ENCODE data around the gene MRPS18C.

Gene MRPS18C

DNA sequence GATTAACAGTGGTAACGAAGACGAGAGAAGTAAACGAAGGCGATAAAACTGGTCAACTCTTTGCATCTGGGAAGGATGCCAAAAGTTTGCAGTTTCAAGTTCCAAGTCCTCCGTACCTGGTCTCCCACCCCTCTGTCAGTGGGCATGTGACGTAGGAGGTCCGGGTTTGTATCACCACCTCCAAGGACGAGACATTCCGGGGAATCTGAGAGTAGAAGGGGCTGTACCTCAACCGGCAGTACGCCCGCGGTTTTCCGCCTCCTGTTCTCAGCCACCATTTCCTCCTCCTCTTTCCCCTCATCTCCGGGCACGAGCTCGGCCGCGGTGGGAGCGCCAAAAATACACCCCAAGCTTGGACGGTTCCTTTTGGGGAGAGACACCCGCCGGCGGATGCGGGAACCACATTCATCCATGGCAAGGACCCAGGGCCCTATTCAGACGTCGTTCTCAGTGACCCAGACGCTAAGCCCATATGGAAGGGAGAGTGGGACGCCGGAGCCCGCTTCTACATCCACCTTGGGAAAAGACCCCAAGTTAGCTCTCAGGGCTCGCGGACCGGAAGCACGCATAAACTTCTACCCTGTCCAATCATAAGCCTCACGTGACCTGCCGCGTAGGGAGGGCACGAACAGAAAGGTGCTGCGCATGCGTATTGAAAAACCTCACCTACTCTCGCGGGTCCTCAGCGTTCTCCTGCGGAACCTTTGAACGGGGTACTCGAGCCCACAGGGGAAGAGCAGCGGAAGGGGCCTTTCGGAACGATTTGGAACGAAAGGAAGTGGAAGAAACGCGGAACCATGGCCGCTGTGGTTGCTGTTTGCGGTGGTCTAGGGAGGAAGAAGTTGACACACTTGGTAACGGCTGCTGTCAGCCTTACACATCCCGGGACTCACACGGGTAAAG, at the start of gene MRPS18C, which contains the start of gene HELQ:
MRPS18C (plus strand) TSS at position 778 of the 903 bp plus-strand sequence; CDS start at position 798, 20 bp downstream.
HELQ (minus strand) TSS at position 543 of the 903 bp plus-strand sequence; CDS start at position 413, 130 bp downstream.
- peak; percentile 93 for DNase-seq

- DNase-seq, result no peak
Measured at GRCh38 chr4:83408908-83409307, 47.0 kb upstream of the MRPS18C start.

- no peak for DNase-seq
Measured at GRCh38 chr4:83413676-83414075, 42.2 kb upstream of the MRPS18C start.

DNA sequence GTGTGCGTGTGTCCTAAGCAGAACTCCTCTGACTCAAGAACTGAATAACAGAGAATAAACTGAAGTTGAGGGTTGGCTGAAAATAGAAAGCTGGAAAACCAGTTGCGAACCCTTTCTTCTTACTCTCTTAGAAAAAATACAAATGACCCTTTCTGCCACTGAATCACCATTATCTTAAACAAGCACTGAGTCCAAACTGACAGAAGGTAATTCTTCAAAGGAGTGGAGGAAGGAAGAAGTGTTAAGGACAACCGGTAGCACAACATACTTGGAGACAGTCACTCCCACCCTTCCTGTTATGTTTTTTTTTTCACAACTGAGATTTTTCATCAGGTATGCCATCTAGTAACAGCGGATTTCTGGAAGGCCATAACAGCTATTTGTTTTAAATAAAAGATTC, 38.3 kb upstream of the MRPS18C start:
- no peak for DNase-seq

DNA sequence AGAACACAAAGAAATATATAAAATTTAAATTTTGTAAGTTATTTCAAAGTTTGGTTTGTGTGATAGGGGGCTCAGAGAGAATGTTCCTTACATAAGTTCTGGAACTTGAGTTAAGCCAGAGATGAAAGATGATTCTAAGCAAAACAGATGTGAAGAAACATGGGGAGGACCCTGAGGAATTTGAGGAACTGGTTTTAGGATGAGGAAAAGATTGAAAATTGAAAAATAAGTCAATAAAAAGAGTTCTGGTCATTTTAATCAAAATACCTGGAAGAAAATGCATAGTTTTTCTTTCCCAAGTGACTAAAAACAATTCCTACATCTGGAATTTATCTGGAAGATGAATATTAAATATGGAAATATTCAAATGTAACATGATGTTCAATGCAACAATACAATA, 37.6 kb upstream of the MRPS18C start:
- no peak for DNase-seq

DNA sequence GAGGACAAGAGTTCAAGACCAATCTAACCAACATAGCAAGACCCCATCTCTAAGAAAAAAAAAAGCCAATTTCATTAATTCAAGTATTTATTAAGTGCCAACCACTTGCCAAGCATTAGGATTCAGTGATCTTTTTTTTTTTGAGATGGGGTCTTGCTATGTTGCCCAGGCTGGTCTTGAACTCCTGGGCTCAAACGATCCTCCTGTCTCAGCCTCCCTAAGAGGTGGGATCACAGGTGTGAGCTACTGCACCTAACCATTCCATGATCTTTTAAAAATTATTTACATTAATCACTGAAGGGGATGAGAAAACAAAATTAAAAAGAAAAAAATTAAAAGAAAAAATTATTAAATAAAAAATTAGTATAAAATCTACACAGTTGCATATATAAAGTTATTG, 24.7 kb upstream of the MRPS18C start:
- no peak for DNase-seq

DNA sequence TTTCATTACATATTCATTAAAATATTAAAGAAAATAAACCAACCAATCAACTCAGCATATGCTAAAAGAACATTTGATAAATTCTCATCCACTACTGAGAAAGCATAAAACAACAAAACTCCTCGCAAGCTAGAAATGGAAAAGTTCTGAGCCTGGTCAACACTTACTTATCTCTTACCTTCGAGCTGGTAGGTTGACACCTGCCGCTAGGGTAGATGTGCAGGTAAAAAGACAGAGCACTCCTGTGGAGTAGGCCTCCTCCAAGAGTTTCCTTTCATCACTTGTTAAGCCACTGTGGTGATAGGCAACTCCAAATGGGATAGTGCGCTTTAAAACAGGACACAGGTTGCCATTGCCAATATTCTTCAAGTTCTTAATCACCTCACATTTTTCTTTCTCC, 19.2 kb upstream of the MRPS18C start:
- no peak for DNase-seq

DNA sequence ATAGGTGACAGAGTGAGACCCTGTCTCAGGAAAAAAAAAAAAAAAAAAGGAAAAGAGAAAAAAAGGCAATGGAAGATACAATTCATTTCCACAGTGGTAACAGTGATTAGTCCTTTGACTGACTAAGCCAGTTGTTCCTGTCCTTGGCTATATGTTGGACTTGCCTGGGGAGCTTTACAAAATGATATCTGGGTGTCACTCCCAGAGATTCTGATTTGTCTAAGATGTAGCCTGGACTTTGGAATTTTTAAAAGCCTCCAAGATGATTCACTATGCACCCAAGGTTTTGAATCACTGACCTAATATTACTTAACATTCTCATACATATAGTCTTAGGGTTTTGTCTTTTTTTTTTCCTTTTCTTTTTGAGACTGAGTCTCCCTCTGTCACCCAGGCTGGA, 17.1 kb upstream of the MRPS18C start:
- DNase-seq, result no peak

- DNase-seq, result no peak
Measured at GRCh38 chr4:83440148-83440814, 15.6 kb upstream of the MRPS18C start.

DNA sequence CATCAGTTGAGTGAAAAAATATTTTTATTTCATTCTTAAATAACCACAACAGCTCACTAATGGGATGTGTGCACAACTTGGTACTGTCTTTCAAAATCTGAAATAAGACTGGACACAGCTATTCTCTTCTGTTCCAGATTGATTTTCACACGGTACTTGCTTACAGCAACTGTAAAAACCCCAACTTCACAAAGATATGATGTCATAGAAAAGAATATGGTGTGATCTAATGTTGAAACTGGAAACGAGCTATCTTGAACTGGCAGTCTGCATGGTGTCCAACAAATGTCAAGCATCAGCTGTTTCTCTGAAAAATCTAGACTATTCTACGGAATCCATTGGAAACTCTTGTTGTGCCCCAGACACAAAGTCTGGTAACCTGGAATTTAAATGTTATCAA, 15.0 kb upstream of the MRPS18C start:
- no peak for DNase-seq

- no peak for DNase-seq
Measured at GRCh38 chr4:83449009-83449408, 6.8 kb upstream of the MRPS18C start.

DNA sequence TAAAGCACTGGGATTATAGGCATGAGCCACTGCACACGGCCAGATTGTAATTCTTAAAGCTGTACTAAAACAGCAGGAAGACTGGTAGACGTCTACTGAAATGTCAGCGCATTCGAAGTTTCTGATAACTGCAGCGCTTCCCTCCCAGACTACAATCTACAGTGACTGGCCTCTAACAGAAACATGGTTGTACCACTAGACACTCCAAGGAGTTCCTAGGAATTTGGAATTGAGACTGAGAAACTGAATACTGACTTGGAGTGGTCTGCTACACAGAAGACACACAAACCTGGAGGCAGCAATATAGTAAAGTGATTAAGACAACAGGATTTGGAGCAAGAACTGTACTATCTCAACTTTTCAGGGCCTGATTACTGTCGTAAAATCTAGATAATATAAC, 1.2 kb upstream of the MRPS18C start:
- no peak for DNase-seq

- DNase-seq, result no peak
Measured at GRCh38 chr4:83456184-83456501, 285 bp downstream of the MRPS18C start.

DNA sequence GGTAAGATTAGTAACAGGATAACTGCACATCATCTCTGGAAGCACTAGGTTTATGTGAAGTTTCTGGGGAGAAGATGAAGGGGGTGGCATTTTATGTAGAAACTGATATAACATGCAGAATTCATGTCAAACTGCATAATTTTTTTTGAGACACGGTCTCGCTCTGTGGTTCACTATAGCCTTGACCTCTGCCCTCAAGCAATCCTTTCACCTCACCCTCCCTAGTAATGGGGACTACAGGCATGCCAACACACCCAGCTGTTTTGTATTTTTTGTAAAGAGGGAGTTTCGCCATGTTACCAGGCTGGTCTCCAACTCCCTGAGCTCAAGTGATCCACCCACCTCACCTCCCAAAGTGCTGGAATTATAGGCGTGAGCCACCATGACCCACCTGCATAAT, 17.6 kb downstream of the MRPS18C start:
- no peak for DNase-seq

DNA sequence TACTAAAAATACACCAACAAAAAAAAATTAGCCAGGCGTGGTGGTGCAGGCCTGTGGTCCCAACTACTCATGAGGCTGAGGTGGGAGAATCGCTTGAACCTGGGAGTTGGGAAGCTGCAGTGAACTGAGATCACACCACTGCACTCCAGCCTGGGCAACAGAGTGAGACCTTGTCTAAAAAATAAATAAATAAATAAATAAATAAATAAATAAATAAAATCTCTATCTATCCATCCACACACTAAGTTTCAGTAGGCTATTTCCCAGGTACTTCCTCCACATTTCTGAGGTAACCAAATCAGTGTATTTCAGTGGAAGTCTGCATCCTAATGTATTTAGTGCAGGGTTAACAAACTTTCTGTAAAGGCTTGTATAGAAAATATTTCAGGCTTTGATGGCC, 18.1 kb downstream of the MRPS18C start:
- DNase-seq, result no peak

DNA sequence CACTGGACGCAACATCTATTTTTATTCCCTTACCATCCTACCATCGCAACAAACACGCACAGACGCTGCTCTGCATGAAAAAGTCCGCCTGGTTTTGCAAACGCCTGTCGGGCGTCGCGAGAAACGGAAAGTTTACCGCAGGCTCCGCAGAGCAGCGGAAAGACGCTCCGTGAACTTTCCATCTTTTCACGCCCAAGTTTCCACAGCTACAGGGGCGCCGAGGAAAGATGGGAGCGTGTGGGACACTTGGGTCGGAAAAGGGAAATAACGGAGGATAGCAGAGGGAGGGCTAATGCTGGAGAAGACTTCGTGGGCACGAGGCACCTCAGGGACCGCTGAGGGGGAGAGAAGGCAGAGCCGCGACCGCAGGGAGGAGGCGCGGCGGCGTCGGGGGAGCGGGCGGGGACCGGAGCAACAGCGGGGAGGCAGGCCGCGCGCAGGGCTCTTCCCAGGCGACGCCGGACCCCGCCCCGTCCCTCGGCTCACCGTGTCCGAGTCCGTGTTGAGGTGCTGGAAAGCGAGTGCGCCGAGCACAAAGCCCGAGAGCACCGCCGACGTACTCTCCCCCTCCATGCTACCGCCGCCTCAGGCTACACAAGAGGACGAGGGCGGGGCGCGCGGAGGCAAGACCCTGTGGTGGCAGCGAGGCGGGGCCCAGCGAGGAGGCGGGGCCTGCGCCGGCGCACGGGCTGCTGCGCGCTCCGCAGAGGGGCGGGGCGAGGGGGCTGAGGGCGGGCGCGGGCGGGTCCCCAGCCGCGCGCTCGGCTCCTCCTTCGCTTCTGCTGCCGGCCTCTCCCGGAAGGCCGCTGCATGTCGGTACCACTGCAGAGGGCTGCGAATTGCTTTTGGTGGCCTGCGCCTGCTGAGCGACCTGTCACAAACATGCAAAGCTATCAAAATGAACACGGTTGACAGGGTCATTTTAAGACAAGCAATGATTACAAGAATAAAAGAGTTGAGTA, 28.9 kb downstream of the MRPS18C start, which contains the start of gene ABRAXAS1:
ABRAXAS1 (minus strand) TSS at position 601 of the 962 bp plus-strand sequence; CDS start at position 573, 28 bp downstream.
- peak; percentile 97 for DNase-seq

- DNase-seq, result no peak
Measured at GRCh38 chr4:83486457-83487129, 30.7 kb downstream of the MRPS18C start.

GRCh38 chr4:83489711-83490326, 34.0 kb downstream of the MRPS18C start:
- DNase-seq, result no peak

DNA sequence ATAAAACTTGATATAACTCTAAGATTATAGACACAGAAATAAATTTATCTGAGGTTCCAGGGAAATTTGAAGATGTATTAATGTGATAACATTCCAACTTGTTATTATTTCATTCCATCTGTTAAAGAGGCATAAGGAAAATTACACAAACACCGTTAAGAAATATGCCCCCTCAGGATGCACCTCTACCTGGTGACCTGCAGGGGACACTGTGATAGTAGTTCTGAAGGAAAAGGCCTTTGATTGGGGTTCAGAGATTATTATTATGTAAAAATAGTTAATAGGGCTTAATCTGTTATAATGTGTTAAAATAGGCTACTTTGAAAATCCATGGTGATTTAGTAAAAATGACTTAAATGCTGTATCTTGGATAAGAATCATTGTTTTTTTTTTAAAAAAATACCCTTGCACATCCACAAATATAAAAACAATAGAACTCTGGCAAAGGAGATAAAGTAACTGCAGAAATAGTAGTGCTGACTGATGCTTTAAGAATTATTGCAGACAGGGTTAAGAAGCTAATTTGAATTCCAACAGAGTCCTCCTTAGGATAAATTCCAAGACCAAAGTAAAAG, 35.1 kb downstream of the MRPS18C start:
- peak; percentile 7 for DNase-seq

- peak; percentile 11 for DNase-seq
Measured at GRCh38 chr4:83496085-83496917, 40.4 kb downstream of the MRPS18C start.

GRCh38 chr4:83498187-83498586, 42.3 kb downstream of the MRPS18C start:
- no peak for DNase-seq

Data from activated CD8-positive, alpha-beta memory T cell treated with anti-CD3 and anti-CD28 coated beads for 24 hours (primary cell).